Smooth muscle cell (in vitro differentiated cells): Measurements from ENCODE around the gene ACBD6. TPM values are rescaled to one million over a fixed set of nuclear protein-coding genes. Genes with fewer than 3 reads are reported as not detected.

Experiments used
- DNase-seq: peaks from one replicate; lab custom pipeline; 2025; ENCODE audit not compliant: unreplicated experiment; lab: John Stamatoyannopoulos, UW
- H2AFZ ChIP-seq: fragments of 200-600 bp; sonication (generic); 2 replicates; pipeline ENCODE4 v1.6.0; 2016; ENCODE audit warnings: antibody characterized with exemption, low read depth, mild to moderate bottlenecking
- H3F3A ChIP-seq: fragments of 200-600 bp; sonication (generic); 2 replicates; pipeline ENCODE4 v1.6.0; 2017; ENCODE audit warnings: antibody characterized with exemption, low read depth
- H3K27ac ChIP-seq: fragments of 200-600 bp; sonication (generic); 2 replicates; pipeline ENCODE4 v1.5.1; 2016; ENCODE audit warnings: low read depth, mild to moderate bottlenecking
- H3K27me3 ChIP-seq: fragments of 200-600 bp; sonication (generic); 2 replicates; pipeline ENCODE4 v1.6.1; 2016; ENCODE audit warnings: low read depth, mild to moderate bottlenecking
- H3K36me3 ChIP-seq: fragments of 200-600 bp; sonication (generic); 2 replicates; pipeline ENCODE4 v1.5.1; 2016; ENCODE audit warnings: low read depth
- H3K4me1 ChIP-seq: fragments of 200-600 bp; sonication (generic); 2 replicates; pipeline ENCODE4 v1.5.1; 2016; ENCODE audit warnings: low read depth
- H3K4me2 ChIP-seq: fragments of 200-600 bp; sonication (generic); 2 replicates; pipeline ENCODE4 v1.6.0; 2016; ENCODE audit warnings: mild to moderate bottlenecking
- H3K4me3 ChIP-seq: fragments of 200-600 bp; sonication (generic); 2 replicates; pipeline ENCODE4 v1.5.1; 2016; ENCODE audit warnings: mild to moderate bottlenecking
- H3K79me2 ChIP-seq: fragments of 200-600 bp; sonication (generic); 2 replicates; pipeline ENCODE4 v1.6.0; 2016; ENCODE audit warnings: low read depth, mild to moderate bottlenecking
- H3K9ac ChIP-seq: fragments of 200-600 bp; sonication (generic); 2 replicates; pipeline ENCODE4 v1.6.0; 2016; ENCODE audit warnings: low read depth
- H3K9me3 ChIP-seq: fragments of 200-600 bp; sonication (generic); replicated peaks from 2 replicates; pipeline ENCODE4 v1.5.1; 2016; ENCODE audit warnings: low read depth
- H4K20me1 ChIP-seq: fragments of 200-600 bp; sonication (generic); 2 replicates; pipeline ENCODE4 v1.6.0; 2016; ENCODE audit warnings: low read depth
- WGBS: methylation state at CpG from one replicate; pipeline ENCODE4 v1.1.7; 2016; ENCODE audit warnings: low lambda C conversion rate; 5-methylcytosine and 5-hydroxymethylcytosine counted together
- microRNA-seq: library from miRNA; unstranded; fragments of <30 nt; microRNA quantifications from one replicate; pipeline ENCODE4, GENCODE V29; 2016; ENCODE audit warnings: borderline number of aligned reads
- polyA plus RNA-seq: library from polyadenylated mRNA; unstranded; fragments of >200 nt; fragmentation: Nextera tagmentation; extraction: Ambion mirVana; gene quantifications from 2 replicates; pipeline ENCODE4 v1.2.1, GENCODE V29; 2016
- small RNA-seq: library from RNA; depleted of rRNA; stranded (forward); fragments of <200 nt; gene quantifications from one replicate; pipeline ENCODE3, GENCODE V24; 2014
- total RNA-seq: library from RNA; depleted of rRNA; stranded (reverse); fragments of >200 nt; gene quantifications from 2 replicates; pipeline ENCODE4 v1.2.3, GENCODE V29; 2014
- TF ChIP-seq, protein P1 (sequence below): fragments of 200-600 bp; sonication (generic); IDR thresholded peaks from 2 replicates; pipeline ENCODE4 v1.5.1; 2017; ENCODE audit warnings: borderline replicate concordance, mild to moderate bottlenecking, antibody characterized with exemption; ENCODE audit not compliant: insufficient read depth, poor library complexity, severe bottlenecking

The ACBD6 gene
- total and polyA plus RNA-seq, 2 experiments from 2014 or later, result 44.1 to 48.7 TPM

GRCh38 chr1:180241716-180242544 lies 260.4 kb downstream of the ACBD6 start:
- peaks cover 66% of the 10 kb centered on the region for H3K27me3 ChIP-seq
- no peak overlapping the region for H2AFZ ChIP-seq
- H3K36me3 ChIP-seq, result no peaks in the 10 kb centered on the region
- WGBS, result 83% methylated on average over 8 of the region's 8 CpGs
- no peak overlapping the region for H3K27ac ChIP-seq
- no peaks in the 10 kb centered on the region for H4K20me1 ChIP-seq
- H3K79me2 ChIP-seq, result no peaks in the 10 kb centered on the region
- no peak for DNase-seq
- peaks cover 8% of the 10 kb centered on the region for H3K4me1 ChIP-seq
- no peaks in the 10 kb centered on the region for H3F3A ChIP-seq
- H3K4me2 ChIP-seq, result no peak overlapping the region
- no peaks in the 10 kb centered on the region for H3K9me3 ChIP-seq
- H3K4me3 ChIP-seq, result no peak overlapping the region
- H3K9ac ChIP-seq, result no peak overlapping the region
- TF ChIP-seq, protein P1, sequence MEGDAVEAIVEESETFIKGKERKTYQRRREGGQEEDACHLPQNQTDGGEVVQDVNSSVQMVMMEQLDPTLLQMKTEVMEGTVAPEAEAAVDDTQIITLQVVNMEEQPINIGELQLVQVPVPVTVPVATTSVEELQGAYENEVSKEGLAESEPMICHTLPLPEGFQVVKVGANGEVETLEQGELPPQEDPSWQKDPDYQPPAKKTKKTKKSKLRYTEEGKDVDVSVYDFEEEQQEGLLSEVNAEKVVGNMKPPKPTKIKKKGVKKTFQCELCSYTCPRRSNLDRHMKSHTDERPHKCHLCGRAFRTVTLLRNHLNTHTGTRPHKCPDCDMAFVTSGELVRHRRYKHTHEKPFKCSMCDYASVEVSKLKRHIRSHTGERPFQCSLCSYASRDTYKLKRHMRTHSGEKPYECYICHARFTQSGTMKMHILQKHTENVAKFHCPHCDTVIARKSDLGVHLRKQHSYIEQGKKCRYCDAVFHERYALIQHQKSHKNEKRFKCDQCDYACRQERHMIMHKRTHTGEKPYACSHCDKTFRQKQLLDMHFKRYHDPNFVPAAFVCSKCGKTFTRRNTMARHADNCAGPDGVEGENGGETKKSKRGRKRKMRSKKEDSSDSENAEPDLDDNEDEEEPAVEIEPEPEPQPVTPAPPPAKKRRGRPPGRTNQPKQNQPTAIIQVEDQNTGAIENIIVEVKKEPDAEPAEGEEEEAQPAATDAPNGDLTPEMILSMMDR, result no peak

DNA sequence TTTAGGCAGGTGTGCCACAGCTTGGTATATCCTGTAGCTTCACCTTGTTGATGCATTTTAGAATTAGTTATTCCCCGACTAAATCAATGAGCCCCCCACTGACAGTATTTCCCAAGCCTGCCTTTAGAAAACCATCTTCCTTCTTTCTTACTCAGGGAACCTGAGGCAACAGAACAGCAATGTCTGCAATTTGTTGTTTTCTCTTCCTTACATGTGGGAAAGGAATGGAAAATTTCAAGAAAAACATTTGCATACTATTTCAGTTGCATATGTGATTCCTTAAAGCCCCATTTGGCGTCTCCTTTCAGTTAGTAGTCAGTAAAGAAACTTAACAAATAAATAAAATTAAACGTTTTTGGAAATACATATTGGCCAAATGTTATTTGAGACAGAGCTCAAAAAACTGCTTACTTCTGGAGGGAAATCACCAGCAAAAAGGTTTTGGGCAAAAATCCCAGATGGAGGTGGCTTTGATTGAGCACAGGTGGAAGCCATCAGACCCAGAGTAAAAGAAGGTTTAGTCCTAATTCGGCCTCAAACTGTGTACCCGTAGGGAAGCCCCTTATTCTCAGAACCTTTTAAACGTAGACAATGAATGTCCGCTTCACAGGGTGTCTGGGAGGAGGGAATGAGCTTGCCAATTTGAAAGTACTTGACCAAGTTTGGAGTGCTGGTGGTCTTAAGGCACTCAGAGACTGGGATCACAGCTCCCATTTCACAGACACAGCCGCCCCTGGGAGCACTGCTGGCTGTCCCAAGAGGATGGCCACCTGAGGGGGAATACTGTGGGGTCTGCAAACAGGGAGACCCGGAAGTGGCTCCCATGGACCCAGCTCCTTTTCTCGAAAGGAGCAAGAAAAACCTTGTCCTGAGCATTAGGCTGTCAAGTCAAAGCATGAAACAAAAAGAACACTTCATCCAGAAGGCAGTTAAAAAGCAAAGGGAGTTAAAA lies 263.0 kb downstream of the ACBD6 start:
- no peak overlapping the region for H2AFZ ChIP-seq
- H3K9me3 ChIP-seq, result no peaks in the 10 kb centered on the region
- WGBS, result 21% methylated on average over 10 of the region's 10 CpGs
- no peak overlapping the region for H3K4me3 ChIP-seq
- H3K4me1 ChIP-seq, result peaks cover 30% of the 10 kb centered on the region
- H3K27me3 ChIP-seq, result peaks cover 91% of the 10 kb centered on the region
- H3F3A ChIP-seq, result no peaks in the 10 kb centered on the region
- no peaks in the 10 kb centered on the region for H3K36me3 ChIP-seq
- no peak for DNase-seq
- H3K27ac ChIP-seq, result no peak overlapping the region
- H4K20me1 ChIP-seq, result no peaks in the 10 kb centered on the region
- H3K9ac ChIP-seq, result no peak overlapping the region
- H3K79me2 ChIP-seq, result no peaks in the 10 kb centered on the region
- H3K4me2 ChIP-seq, result no peak overlapping the region
- TF ChIP-seq, protein P1, result no peak

- no peaks in the 10 kb centered on the region for H3K36me3 ChIP-seq
- H3K4me1 ChIP-seq, result peaks cover 34% of the 10 kb centered on the region
- peaks cover 99% of the 10 kb centered on the region for H3K27me3 ChIP-seq
- no peaks in the 10 kb centered on the region for H3F3A ChIP-seq
- WGBS, result 32% methylated on average over 7 of the region's 7 CpGs
- no peaks in the 10 kb centered on the region for H3K9me3 ChIP-seq
- no peak overlapping the region for H3K4me3 ChIP-seq
- H4K20me1 ChIP-seq, result no peaks in the 10 kb centered on the region
- no peak overlapping the region for H3K9ac ChIP-seq
- H2AFZ ChIP-seq, result no peak overlapping the region
- TF ChIP-seq, protein P1, result no peak
- no peak overlapping the region for H3K4me2 ChIP-seq
- no peak for DNase-seq
- no peak overlapping the region for H3K27ac ChIP-seq
- H3K79me2 ChIP-seq, result no peaks in the 10 kb centered on the region
Measured at GRCh38 chr1:180238675-180239074, 263.7 kb downstream of the ACBD6 start.

Small RNA genes within 50 kb of the gene (microRNA-seq; reads per million reads assigned to microRNA genes)
- not detected for gene MIR3121

Small RNA genes within 50 kb of the gene (small RNA-seq; reads per million reads assigned to genes)
- gene MIR3121 (not detected), gene RF00019 (not detected)

Other genes with a start within 250 kb of the ACBD6 start
- not detected in 2 replicates for gene OVAAL, start 56.4 kb upstream of the ACBD6 start, total RNA-seq
- not detected in 2 replicates for gene OVAAL, start 56.4 kb upstream of the ACBD6 start, polyA plus RNA-seq
- 27.6 and 33.8 TPM in 2 replicates for gene XPR1, start 129.4 kb upstream of the ACBD6 start, total RNA-seq
- gene XPR1, start 129.4 kb upstream of the ACBD6 start, polyA plus RNA-seq, result 9.3 and 9.5 TPM in 2 replicates